MCF 10A (cell line): ENCODE measurements around the gene MAPKAP1. TPM values are rescaled to one million over a fixed set of nuclear protein-coding genes. Genes with fewer than 3 reads are reported as not detected.

Experiments used
- BruUV-seq: library from RNA; stranded (reverse); fragments of 400-500 nt; replicated peaks from 2 replicates; lab custom pipeline; 2021; lab: Mats Ljungman, UMichigan
- CTCF ChIA-PET: fragments of 300-600 bp; sonication (Branson Sonifier 250); formaldehyde crosslinking; extraction: SDS; loops from one replicate; lab custom pipeline; 2021; ENCODE audit warnings: antibody characterized with exemption, inconsistent platforms; lab: Yijun Ruan, JAX
- POLR2A ChIA-PET: fragments of 300-600, 350-650 bp; sonication (Branson Sonifier 250); formaldehyde crosslinking; extraction: SDS; loops from one replicate; lab custom pipeline; 2020; ENCODE audit warnings: antibody characterized with exemption, inconsistent platforms; lab: Yijun Ruan, JAX
- DNase-seq: peaks from one replicate; pipeline ENCODE4 v3.0.0-alpha.2; 2018; ENCODE audit not compliant: unreplicated experiment
- H3K27ac Mint-ChIP-seq: one replicate; pipeline ENCODE4 v1.8.0; 2022; ENCODE audit warnings: mild to moderate bottlenecking, low read depth, mixed read lengths; ENCODE audit not compliant: unreplicated experiment
- H3K27me3 Mint-ChIP-seq: one replicate; pipeline ENCODE4 v1.8.0; 2022; ENCODE audit warnings: mixed read lengths; ENCODE audit not compliant: insufficient read depth, unreplicated experiment
- H3K36me3 Mint-ChIP-seq: one replicate; pipeline ENCODE4 v1.8.0; 2022; ENCODE audit warnings: mild to moderate bottlenecking, moderate library complexity, mixed read lengths; ENCODE audit not compliant: insufficient read depth, unreplicated experiment
- H3K4me1 Mint-ChIP-seq: one replicate; pipeline ENCODE4 v1.8.0; 2022; ENCODE audit warnings: mixed read lengths; ENCODE audit not compliant: insufficient read depth, unreplicated experiment
- H3K4me3 Mint-ChIP-seq: one replicate; pipeline ENCODE4 v1.8.0; 2022; ENCODE audit warnings: mild to moderate bottlenecking, moderate library complexity, mixed read lengths; ENCODE audit not compliant: unreplicated experiment
- H3K9me3 Mint-ChIP-seq: one replicate; pipeline ENCODE4 v1.8.0; 2022; ENCODE audit warnings: mixed read lengths; ENCODE audit not compliant: unreplicated experiment
- CTCF ChIP-seq: fragments of 200-600 bp; IDR thresholded peaks from one replicate; pipeline ENCODE4 v1.8.0; 2022; ENCODE audit warnings: antibody characterized with exemption, mild to moderate bottlenecking; ENCODE audit not compliant: unreplicated experiment
- intact Hi-C: fragments of 100-400 bp; cut with micrococcal nuclease; formaldehyde crosslinking; loops from 2 replicates; pipeline ENCODE4 v1.14.1; 2022
- total RNA-seq: library from RNA; stranded (reverse); gene quantifications from 2 replicates; pipeline ENCODE4 v1.2.3, GENCODE V29; 2022

MAPKAP1 gene
- total RNA-seq, 1 experiment from 2014 or later, result 74.9 TPM

DNA sequence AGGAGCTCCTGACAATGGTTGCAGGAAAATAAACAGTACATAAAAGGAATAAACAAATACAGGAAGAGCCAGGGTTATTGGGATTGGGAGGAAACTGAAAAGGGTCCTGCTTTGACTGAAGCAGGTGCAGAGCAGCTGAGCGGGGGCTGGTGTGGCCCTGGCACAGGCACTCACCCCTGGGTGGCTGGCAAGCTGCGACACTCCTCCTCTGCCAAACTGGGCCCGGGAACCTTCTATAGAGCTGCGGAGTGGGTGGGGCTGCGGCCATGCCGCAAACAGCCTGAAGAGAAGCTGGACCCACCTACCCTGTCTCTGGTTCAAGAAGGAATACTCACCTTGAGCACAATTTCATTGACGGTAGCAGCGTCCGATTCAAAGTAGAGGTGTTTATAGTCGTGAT, 262.8 kb downstream of the MAPKAP1 start:
- Mint-ChIP-seq H3K4me3 (no peak overlapping the region), H3K27ac (no peak overlapping the region), H3K9me3 (no peaks in the 10 kb centered on the region), H3K4me1 (no peaks in the 10 kb centered on the region), H3K36me3 (peaks cover 30% of the 10 kb centered on the region), H3K27me3 (no peaks in the 10 kb centered on the region)
- BruUV-seq, result no TSS peak
- ChIA-PET POLR2A (no interaction called here), CTCF (interaction anchor here (0.5 kb wide), 1 partner anchor 519 kb away, joined by 3 read pairs; no protein-coding TSS in a partner anchor)
- TF ChIP-seq CTCF, result no peak
- intact Hi-C loops, result no loop called here
- no peak for DNase-seq

GRCh38 chr9:125443367-125443766, 263.6 kb downstream of the MAPKAP1 start:
- H3K27ac Mint-ChIP-seq, result no peak overlapping the region
- CTCF ChIA-PET, result no interaction called here
- BruUV-seq, result no TSS peak

DNA sequence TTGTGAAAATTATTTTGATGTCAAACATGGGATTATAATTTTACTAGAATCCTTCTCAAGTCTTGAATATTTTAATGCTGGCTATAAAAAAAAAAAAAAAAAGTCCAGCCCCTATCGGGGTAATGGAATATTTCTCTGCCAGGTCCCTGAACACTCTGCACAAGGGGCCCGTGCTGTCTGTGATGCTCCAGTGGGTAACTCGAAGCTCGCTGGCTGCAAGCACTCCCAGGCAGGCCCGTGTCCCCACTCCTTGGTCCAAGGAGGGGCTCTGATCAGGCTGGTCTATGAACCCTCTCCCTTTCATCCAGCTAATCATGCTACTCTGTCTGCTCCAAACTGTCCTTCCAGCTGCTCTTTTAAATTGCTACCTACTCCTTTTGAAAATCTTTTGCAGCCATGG, 264.6 kb downstream of the MAPKAP1 start:
- POLR2A ChIA-PET, result no interaction called here

More at GRCh38 chr9:125443367-125443766, 263.6 kb downstream of the MAPKAP1 start:
- Mint-ChIP-seq H3K27me3 (no peaks in the 10 kb centered on the region), H3K4me3 (no peak overlapping the region), H3K9me3 (no peaks in the 10 kb centered on the region), H3K4me1 (no peaks in the 10 kb centered on the region), H3K36me3 (peaks cover 32% of the 10 kb centered on the region)
- intact Hi-C loops, result no loop called here
- TF ChIP-seq CTCF, result no peak
- no peak for DNase-seq
- POLR2A ChIA-PET, result no interaction called here

GRCh38 chr9:125440411-125440810, 266.6 kb downstream of the MAPKAP1 start:
- CTCF ChIA-PET, result interaction anchor here (1.3 kb wide), 1 partner anchor 8 kb away, joined by 3 read pairs; no protein-coding TSS in a partner anchor
- intact Hi-C loops, result no loop called here
- no TSS peak for BruUV-seq

More for the DNA sequence above, 264.6 kb downstream of the MAPKAP1 start:
- Mint-ChIP-seq H3K9me3 (no peaks in the 10 kb centered on the region), H3K4me1 (no peaks in the 10 kb centered on the region), H3K27me3 (no peaks in the 10 kb centered on the region), H3K27ac (no peak overlapping the region), H3K36me3 (peaks cover 31% of the 10 kb centered on the region), H3K4me3 (no peak overlapping the region)
- intact Hi-C loops, result no loop called here
- no peak for DNase-seq
- TF ChIP-seq CTCF, result no peak
- no TSS peak for BruUV-seq
- CTCF ChIA-PET, result interaction anchor here (0.7 kb wide), 1 partner anchor 14 kb away, joined by 3 read pairs; no protein-coding TSS in a partner anchor

More at GRCh38 chr9:125440411-125440810, 266.6 kb downstream of the MAPKAP1 start:
- POLR2A ChIA-PET, result interaction anchor here (0.6 kb wide), 1 partner anchor 972 kb away, joined by 3 read pairs; no protein-coding TSS in a partner anchor
- H3K4me1 Mint-ChIP-seq, result no peaks in the 10 kb centered on the region
- peaks cover 34% of the 10 kb centered on the region for H3K36me3 Mint-ChIP-seq
- no peak for DNase-seq
- H3K4me3 Mint-ChIP-seq, result no peak overlapping the region
- H3K9me3 Mint-ChIP-seq, result no peaks in the 10 kb centered on the region
- no peaks in the 10 kb centered on the region for H3K27me3 Mint-ChIP-seq
- no peak overlapping the region for H3K27ac Mint-ChIP-seq
- no peak for TF ChIP-seq CTCF
